ENCODE measurements around the gene SPESP1. TPM values are rescaled to one million over a fixed set of nuclear protein-coding genes. Genes with fewer than 3 reads are reported as not detected.

SPESP1 gene
- polyA plus RNA-seq, 1 donor from 2014 or later = not detected

GRCh38 chr15:68990231-68990991 lies 60.1 kb downstream of the SPESP1 start:
- Histone ChIP-seq H3K79me2 (replicated peaks; ENCODE audit: insufficient read depth, low read length) (no peaks in the 10 kb centered on the region), H3K9ac (ENCODE audit: low read length) (no peak overlapping the region), H3K9me2 (ENCODE audit: insufficient read depth, low read length) (no peaks in the 10 kb centered on the region), H2AFZ (ENCODE audit: low read depth, low read length) (no peak overlapping the region), H3K27ac (ENCODE audit: low read length) (no peak overlapping the region), H3K4me3 (ENCODE audit: low read length) (no peak overlapping the region), H3F3A (ENCODE audit: insufficient read depth, low read length, poor library complexity, severe bottlenecking) (no peaks in the 10 kb centered on the region), H3K9me3 (ENCODE audit: low read length) (no peaks in the 10 kb centered on the region), H3K36me3 (ENCODE audit: insufficient read depth, low read length) (no peaks in the 10 kb centered on the region), H4K20me1 (ENCODE audit: insufficient read depth) (no peaks in the 10 kb centered on the region), H3K4me2 (ENCODE audit: low read length) (no peak overlapping the region), H3K27me3 (ENCODE audit: insufficient read depth, low read depth, low read length) (no peaks in the 10 kb centered on the region)
- no peak for TF ChIP-seq TAF1 (IDR thresholded peaks at IDR 0.05; ENCODE audit: low read depth)
- no peak for TF ChIP-seq EP300 (conservative IDR thresholded peaks at IDR 0.05; ENCODE audit: poor library complexity, severe bottlenecking)
- TF ChIP-seq CTCF (IDR thresholded peaks at IDR 0.05; ENCODE audit: poor library complexity, severe bottlenecking) = no peak
- TF ChIP-seq EZH2 (IDR thresholded peaks at IDR 0.05; ENCODE audit: borderline replicate concordance, insufficient read depth, low read length, poor library complexity, severe bottlenecking) = no peak
- no peak for TF ChIP-seq SMC3 (conservative IDR thresholded peaks at IDR 0.05; ENCODE audit: poor library complexity)
- no peak for TF ChIP-seq MXI1 (conservative IDR thresholded peaks at IDR 0.05; ENCODE audit: poor library complexity, severe bottlenecking)
- no peak for TF ChIP-seq POLR2AphosphoS5 (IDR thresholded peaks at IDR 0.05)
- no peak for TF ChIP-seq RAD21 (conservative IDR thresholded peaks at IDR 0.05)
- TF ChIP-seq, protein P1, sequence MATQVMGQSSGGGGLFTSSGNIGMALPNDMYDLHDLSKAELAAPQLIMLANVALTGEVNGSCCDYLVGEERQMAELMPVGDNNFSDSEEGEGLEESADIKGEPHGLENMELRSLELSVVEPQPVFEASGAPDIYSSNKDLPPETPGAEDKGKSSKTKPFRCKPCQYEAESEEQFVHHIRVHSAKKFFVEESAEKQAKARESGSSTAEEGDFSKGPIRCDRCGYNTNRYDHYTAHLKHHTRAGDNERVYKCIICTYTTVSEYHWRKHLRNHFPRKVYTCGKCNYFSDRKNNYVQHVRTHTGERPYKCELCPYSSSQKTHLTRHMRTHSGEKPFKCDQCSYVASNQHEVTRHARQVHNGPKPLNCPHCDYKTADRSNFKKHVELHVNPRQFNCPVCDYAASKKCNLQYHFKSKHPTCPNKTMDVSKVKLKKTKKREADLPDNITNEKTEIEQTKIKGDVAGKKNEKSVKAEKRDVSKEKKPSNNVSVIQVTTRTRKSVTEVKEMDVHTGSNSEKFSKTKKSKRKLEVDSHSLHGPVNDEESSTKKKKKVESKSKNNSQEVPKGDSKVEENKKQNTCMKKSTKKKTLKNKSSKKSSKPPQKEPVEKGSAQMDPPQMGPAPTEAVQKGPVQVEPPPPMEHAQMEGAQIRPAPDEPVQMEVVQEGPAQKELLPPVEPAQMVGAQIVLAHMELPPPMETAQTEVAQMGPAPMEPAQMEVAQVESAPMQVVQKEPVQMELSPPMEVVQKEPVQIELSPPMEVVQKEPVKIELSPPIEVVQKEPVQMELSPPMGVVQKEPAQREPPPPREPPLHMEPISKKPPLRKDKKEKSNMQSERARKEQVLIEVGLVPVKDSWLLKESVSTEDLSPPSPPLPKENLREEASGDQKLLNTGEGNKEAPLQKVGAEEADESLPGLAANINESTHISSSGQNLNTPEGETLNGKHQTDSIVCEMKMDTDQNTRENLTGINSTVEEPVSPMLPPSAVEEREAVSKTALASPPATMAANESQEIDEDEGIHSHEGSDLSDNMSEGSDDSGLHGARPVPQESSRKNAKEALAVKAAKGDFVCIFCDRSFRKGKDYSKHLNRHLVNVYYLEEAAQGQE (IDR thresholded peaks at IDR 0.05; ENCODE audit: borderline replicate concordance) = no peak

DNA sequence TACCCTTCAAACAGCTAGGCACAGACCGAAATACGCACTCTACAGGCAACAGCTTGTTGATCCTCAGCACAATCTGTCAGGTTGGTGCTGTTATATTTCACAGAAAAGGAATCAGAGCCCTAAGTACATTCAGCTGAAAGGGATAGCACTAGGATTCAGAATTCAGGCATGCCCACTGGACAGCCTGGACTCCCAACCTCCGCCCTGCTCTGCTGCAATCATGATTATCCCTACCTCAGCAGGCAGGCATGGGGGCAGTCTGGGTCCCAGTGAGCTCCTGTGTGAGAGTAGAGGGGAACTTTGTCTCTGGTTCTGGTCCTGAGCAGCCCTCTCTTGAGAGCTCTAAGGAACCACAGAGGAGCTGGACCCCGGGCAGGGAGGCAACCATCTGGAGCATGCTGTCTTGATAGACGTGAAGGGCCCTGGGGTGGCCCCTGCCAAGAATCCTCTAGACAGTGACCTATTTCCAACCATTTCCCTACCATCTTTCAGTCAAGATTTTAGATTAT lies 60.7 kb downstream of the SPESP1 start:
- H4K20me1 ChIP-seq (ENCODE audit: insufficient read depth) = no peaks in the 10 kb centered on the region
- H3K27me3 ChIP-seq (ENCODE audit: insufficient read depth, low read depth, low read length) = no peaks in the 10 kb centered on the region
- no peaks in the 10 kb centered on the region for H3K9me3 ChIP-seq (ENCODE audit: low read length)
- H3K27ac ChIP-seq (ENCODE audit: low read length) = no peak overlapping the region
- TF ChIP-seq MXI1 (conservative IDR thresholded peaks at IDR 0.05; ENCODE audit: poor library complexity, severe bottlenecking) (no peak), RAD21 (conservative IDR thresholded peaks at IDR 0.05) (no peak), EZH2 (IDR thresholded peaks at IDR 0.05; ENCODE audit: borderline replicate concordance, insufficient read depth, low read length, poor library complexity, severe bottlenecking) (no peak), CTCF (IDR thresholded peaks at IDR 0.05; ENCODE audit: poor library complexity, severe bottlenecking) (no peak), SMC3 (conservative IDR thresholded peaks at IDR 0.05; ENCODE audit: poor library complexity) (no peak)
- H3K9me2 ChIP-seq (ENCODE audit: insufficient read depth, low read length) = no peaks in the 10 kb centered on the region
- H3K36me3 ChIP-seq (ENCODE audit: insufficient read depth, low read length) = no peaks in the 10 kb centered on the region
- H3K9ac ChIP-seq (ENCODE audit: low read length) = no peak overlapping the region
- no peaks in the 10 kb centered on the region for H3F3A ChIP-seq (ENCODE audit: insufficient read depth, low read length, poor library complexity, severe bottlenecking)
- H3K4me2 ChIP-seq (ENCODE audit: low read length) = no peak overlapping the region
- H2AFZ ChIP-seq (ENCODE audit: low read depth, low read length) = no peak overlapping the region
- no peaks in the 10 kb centered on the region for H3K79me2 ChIP-seq (replicated peaks; ENCODE audit: insufficient read depth, low read length)
- H3K4me3 ChIP-seq (ENCODE audit: low read length) = no peak overlapping the region

All from neural cell (in vitro differentiated cells).